NCI-H510A treated with DMSO at 0.1 percent for 48 hours (cell line): ENCODE results near the gene CUBN.

Source experiments
- DNase-seq: peaks from one replicate; lab custom pipeline; 2025; lab: John Stamatoyannopoulos, UW

Gene CUBN

DNA sequence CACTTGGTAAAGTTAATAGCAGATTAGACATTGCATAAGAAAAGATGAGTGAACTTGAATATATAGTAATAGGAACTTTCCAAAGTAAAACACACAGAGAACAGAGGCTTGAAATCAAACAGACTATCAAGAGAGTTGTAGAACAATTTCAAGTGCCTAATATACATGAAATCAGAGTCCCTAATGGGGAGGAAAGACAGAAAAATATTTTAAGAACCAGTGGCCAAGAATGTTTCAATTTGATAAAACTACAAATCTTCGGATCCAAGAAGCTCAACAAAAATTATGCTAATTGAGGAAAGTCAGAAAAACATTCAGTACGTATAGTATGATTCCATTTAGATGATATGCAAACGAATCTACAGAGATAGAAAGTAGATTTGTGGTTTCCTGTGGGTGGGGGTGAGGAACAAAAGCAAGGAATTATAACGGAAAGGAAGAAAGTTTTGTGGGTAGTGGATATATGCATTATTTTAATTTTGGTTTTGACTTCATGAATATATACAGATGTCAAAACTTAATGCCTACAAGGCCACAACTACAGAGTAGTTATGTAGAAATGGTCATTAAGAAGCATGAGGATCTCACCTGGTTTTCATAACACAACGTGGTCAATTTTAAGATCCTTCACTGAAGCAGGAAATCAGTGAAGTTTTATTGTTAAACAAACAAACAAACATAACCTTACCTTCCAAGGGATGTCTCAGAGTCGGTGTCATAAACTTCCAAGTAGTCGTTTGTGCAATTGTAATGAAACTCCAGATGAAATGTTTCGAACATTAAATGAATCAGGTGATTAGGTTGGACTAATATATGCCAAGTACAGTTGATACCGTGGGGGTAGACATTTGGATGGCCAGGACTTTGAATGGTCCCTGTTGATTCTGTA, 62.0 kb downstream of the CUBN start:
- no peak for DNase-seq

DNA sequence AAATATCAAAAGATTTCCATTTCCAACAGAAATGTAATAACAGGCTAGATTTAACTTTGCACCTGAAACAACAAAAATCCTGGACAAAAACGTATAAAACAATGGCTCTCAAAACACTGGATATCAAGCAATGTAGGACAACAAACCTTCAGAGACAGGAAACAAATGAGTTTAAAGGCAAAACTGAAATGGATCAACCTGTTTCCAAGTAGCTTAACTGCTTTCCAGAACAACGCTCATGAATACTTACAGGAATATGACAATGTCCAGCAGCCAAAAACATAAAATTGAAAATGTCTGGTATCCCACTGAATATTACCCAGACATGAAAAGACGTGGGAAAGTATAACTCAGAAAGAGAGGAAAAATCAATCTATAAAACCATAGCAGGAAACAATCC, 62.8 kb downstream of the CUBN start:
- no peak for DNase-seq

DNA sequence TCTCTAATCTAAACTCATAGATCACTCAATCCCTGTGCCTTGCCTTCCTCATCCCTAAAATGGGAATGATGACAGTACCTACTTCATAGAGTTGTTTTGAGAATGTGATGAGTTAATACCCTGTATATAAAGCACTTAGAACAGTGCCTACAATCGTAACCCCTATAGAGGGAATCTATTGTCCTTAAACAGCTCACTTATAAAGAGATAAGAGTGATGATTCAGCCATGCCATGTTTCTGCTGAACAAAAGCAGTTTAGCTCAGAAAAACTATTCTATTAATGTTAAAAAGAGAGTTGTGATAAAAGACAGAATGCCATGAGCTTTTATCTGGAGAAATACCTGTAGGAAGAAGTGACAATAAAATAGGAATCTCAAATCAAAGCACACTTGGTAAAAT, 63.6 kb downstream of the CUBN start:
- DNase-seq: no peak

DNA sequence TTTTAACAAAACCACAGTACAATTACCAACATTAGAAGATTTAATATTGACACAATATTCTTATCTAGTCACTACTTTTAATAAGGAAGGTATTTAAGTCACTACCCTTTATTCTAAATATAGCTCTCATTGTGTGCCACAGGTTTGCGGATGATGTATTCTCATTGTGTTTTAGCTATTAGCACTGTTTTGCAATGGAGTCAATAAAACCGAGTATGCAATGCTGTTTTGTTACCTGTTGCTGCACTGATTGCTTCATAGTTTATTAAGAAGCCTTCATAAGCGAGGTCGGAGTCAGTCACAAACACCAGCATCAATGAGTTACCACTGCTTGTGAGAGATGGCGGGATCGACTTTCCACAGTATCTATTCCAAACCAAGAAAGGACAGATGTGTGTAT, 64.3 kb downstream of the CUBN start:
- DNase-seq: no peak

DNA sequence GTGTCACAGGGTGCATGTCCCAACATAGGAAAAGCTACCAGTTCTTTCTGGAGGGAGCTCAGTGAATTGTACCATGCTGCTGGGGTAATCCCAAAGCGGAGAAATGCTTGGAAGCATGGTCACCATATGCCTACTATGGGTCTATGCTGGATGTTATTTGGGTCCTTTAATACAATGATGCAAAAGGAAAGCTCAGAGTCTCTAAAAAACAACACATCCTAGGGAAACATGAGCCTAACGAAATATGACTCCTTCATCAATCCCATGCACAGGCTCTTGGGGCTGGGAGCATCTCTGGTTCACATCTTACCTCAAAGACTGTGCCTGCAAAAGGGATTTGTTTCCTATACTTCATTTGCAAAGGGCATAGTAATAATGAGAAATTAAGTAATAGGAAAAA, 65.2 kb downstream of the CUBN start:
- no peak for DNase-seq

DNA sequence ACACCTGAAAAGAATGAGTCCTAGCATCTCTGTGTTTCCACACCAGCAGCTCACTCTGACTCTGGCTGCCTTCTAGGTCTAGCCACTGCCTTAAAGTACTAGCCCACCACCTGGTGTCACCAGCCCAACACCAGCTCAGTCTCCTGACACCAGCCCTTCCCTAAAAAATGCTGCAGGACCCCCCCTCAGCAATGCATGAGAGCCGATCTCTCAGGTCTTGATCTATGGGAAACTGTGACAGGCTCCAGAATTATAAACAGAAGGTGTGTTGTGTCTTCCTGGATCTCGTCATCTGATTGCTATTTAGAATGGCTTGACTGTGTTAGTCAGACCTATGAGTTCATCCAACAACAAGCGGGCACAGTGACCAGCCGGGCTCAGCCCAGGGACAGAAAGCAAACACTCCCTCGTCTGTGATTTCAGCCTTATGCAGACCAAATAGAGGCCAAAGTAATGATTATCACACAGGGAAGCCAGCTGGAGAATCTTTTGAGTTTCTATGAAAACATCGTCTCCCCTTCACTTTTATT, 66.6 kb downstream of the CUBN start:
- DNase-seq: no peak

DNA sequence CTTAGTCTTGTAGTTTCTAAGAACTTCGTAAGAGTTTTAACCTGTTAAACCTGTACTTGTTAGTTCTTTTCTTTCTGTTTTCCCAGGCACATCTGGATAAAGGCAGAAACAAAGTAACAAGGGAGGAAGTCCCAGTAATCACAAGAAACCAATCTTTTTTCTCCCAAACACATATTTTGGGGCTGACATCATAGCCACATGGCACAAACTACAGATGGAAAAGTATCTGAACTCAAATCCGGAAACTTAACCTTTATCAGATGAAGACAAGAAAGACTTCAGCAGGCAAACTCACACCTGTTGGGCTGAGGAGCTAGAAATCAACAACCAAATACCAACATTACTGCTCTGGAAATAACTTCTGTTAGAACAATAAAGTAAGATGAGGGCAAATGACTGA, 67.1 kb downstream of the CUBN start:
- no peak for DNase-seq

DNA sequence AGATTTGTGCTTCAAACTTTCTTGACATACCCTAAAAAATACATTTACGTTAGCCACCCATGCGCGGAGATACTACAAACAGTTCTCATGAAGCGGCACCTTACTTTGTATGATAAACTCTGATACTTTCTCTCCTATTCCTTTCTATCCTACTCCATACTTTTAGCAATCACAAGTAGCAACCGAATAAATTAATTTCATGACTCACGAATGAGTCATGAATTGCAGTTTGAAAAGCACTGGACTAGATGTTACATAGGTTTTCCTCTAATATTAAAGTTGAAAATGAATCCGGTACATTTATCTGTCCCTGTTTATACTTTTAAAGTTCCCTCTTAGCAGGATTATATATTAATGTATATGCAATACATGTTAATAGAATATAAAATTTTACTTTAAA, 67.6 kb downstream of the CUBN start:
- no peak for DNase-seq

DNA sequence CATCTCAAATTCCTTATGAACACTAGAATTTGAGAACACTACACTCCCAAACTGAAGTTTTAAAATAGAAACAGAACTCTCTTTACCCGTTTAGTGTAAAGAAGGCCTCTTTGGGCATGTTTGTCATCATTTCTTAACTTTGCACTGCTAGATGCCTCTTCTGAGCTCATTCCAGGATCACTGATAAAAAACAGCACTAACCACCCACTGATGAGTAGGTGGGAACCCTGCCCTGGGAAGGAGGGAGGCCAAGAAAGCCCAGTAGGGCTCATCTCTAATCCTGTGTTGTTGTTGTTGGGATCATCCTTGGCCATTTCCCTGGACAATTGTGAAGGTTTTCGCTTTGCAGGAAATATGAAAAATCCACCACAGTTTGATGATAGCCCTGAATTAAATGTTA, 68.2 kb downstream of the CUBN start:
- DNase-seq: no peak

DNA sequence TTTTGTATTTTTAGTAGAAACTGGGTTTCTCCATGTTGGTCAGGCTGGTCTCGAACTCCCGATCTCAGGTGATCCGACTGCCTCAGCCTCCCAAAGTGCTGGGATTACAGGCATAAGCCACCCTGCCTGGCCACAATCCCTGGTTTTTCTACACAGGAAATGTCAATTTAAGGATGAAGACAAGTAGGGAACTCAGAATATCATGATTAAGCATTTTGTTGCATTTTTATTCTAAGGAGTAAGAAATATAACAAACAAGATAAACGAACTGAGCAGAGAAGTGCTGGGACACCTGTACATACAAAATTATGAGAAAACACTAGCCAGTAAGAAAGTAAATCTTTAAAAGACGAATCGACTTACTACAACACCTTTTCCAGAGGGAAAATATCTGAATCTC, 69.3 kb downstream of the CUBN start:
- DNase-seq: no peak

DNA sequence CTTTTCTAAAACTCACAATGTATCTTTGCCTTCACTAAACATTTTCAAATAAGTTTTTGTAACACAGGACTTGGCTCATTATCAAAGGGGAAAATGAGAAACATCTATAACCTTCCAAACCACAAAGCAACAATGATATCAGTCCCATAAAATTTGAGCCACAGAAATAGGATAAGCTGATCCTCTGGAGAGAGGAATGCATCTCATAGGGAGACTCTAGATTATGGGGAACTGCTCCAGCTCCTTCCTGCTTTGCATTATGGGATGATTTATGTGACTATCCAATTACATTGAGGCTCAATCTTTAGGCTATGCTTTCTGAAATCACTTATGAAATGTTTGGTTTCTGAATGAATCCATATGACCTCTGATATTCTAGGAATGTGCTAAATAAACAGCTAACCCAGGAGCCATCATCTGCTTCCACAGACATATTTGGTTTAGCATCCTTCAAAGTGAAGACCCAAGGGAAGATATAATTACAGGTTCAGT, 70.4 kb downstream of the CUBN start:
- DNase-seq: no peak

DNA sequence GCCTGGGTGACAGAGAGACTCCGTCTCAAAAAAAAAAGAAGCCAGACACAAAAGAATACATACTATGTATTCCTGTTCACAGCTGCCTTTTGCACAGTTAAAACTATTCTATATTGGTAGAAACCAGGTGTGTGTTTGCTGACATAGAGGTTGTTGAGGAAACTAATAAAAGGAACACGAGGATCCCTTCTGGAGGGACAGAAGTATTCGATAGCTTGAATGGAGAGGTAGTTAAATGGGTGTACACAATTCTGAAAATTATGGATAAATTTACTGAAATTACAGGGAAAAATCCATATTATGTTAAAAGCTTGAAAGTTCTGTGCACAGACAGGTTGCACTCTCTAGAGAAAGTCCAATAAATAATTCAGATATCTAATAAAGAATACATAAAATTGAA, 71.5 kb downstream of the CUBN start:
- DNase-seq: no peak

DNA sequence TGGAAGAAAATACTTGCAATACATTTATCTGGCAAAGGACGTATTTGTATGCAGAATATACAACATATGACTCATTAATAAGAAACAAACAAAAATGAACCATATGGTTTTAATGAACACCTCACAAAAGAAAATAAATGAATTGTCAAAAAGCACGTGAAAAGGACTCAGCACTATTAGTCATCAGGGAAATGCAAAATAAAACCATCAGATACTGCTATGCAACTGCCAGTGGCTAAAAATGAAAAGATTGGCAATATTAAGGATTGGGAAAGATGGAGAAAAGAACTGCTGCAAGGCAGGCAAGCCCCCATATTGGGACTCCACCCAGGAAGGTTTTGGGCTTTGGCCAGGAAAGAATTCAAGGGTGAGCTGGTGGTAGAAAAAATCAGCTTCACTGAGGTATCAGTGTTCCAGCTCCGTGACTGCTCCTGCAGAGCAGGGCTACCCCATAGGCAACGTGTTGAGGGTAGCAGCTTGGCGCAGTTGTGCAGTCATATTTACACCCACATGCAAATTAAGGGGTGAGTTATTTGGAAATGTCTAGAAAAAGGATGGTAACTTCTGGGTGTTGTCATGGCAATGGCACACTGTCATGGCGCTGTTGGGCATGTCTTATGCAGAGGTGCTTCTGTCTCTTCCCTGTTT, 72.7 kb downstream of the CUBN start:
- no peak for DNase-seq

DNA sequence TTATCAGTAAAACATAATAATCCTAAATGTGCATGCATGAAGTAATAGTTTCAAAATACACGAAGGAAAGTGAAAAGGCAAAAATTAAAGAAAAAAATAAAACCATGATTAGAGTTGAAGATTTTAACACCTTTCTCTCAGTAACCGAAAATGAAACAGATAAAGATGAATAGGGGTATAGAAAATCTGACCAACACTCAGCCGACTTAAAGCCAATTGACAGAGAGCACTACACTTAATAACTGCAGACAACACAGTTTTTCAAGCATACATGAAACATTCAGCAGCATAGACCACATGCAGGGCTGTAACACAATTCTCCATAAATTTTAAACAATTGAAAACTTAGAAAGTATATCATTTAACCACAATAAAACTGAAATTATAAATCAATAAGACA, 76.1 kb downstream of the CUBN start:
- no peak for DNase-seq

DNA sequence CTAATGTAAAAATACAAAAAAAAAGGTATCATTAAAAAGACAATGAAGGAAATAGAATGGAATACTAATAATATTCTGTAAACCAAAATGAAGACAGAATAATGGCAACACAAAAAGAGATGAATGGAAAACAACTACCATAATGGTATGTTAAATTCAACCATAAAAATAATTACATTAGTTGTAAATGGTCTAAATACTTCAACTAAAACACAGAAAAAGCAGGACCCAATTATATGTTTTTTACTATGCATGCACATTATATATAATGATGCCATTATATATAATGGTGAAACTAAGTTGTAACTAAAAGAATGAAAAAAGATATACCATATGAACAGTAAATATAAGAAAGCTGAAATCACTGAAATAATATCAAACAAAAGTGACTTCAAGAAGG, 76.5 kb downstream of the CUBN start:
- DNase-seq: no peak

DNA sequence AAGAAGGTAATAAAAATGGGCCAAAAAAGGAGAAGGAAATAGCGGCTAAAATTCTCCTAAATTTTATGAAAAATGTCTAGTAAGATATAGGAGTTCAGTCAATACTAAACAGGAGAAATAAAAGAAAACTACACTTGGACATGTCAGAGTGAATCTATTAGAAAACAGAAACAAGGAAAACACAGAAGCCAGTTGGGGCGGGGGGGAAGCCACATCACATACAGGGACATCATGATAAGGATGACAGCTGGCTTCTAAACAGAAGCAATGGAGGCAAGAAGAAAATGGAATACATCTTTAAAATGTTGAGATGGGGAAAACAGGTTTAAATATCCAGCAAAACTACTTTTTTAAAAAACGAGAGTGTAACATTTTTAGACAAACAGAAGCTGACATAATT, 77.8 kb downstream of the CUBN start:
- no peak for DNase-seq

DNA sequence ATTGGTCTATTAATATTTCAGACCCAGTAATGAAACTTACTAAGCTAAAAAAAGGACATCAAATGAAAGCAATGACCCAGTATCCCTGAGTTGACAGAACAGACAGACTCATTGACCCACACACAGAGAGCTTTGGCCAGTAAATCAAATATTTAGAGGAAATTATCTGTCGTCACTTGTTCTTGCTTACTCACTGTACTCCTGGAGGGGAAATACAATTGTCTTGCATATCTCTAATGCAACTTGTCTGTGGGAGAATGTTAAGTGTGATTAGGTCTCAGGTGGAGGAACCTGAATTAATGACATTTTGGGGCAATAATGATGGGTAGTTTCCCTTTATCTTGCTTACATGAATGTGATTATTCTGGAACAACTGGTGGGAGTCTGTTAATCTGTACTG, 80.4 kb downstream of the CUBN start:
- no peak for DNase-seq

DNA sequence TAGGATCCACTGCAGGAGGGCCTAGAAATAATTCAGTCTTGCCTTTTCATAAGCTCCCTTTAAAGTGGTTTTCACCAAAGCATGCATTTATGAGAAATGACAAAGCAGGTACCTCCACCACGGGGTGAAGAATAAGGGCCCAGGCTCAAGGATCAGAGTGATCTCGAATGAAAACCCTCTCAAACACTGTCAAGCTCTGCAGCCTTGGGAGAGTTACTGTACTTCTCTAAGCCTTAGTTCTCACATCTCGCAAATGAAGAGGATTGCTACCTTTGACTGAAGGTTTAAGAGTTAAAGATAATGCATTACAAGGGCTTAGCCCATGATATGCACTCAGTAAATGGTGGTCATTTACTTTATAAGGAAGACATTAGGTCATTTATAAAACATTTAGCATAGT, 81.7 kb downstream of the CUBN start:
- DNase-seq: no peak

DNA sequence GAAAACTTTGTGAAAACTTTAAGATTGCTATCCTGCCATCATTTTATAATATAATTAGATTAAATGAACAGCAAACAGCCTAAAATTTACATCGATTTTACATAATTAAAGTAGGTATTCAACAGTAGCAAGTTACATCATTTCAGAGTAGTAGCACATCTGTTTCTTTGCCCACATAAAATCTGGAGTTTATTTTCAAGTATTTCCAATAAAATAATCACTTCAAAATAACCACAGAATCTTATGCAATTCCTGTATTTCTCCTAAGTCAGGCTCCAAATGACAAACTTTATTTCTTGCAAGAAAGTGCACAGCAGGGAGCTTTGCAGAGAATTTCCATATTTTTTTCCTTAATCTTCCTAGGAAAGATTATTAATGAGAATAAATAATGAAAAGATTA, 82.6 kb downstream of the CUBN start:
- DNase-seq: no peak

DNA sequence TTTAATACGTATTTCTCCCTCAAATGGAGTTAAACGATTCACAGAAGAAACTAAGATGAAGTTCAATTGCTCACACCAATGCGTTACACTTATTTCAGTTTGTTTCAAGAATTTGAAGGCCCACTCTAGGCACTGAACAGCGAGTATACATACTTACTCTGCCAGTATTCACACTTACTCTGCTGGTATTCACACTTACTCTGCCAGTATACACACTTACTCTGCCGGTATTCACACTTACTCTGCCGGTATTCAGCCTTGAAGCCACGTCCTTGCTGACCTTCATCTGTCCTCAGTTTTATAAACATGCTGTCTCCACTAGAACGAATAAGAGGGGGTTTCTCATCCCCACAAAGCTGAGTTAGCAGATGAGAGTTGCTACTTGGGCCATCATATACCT, 86.0 kb downstream of the CUBN start:
- no peak for DNase-seq

DNA sequence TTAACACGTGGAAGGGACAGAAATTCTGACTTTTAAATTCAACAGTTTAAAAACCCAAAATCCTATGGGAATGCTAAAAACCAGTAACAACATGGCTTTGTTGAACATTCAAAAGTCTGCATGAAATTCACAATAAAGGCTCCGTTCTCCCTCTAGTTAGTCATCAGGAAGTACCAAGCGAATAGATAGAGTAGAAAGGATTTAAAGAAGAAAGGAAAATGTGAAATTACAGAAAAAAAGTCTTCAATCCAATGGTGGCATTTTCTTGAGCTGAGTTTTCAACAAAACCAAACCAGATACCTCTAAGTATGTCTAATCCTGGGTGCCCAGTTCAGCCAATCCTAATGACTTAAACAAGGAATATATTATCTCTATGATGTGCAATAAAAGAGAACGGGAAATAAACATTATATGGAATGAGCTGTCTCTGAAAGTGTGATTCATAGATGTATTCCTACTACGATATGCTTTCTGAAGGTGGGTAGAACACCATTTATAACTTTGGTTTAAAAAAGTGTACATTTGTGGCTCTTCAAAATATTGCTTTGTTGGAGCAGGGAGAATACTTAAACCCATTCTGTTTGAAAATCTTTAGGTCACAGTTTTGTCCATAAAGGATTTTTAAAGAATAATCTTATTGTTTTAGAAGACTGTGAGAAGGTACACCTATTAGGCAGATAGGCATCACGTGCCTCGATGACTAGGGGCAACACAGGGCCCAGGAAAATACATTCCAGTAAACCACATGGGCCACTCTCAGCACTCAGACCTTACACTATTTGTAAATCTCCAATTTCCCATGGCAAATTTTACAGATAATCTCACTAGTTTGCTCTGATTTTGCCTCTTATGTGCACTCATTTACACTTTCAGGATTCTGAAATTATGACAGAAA, 87.7 kb downstream of the CUBN start:
- no peak for DNase-seq

DNA sequence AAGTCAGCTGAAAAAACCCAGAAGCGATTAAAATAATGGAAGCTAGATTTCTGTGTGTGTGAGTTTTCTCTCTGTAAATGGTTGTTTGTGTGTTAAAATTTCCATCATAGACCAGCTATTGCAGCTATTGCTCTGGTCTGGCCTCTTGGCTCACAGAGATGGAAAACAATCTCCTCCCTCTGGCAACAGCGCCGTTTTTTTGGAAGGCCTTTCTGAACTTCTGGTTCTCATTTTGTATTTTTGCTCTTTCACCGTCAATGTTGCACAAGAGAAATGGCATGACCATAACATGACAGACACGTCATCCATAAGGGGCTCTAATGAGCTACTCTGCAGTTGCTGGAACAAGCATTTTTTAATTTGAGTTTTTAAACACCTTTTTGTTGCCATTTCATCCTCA, 91.0 kb downstream of the CUBN start:
- DNase-seq: no peak
